IMR-90 (cell line): ENCODE results near the gene MCTP1. TPM values are rescaled to one million over a fixed set of nuclear protein-coding genes. Genes with fewer than 3 reads are reported as not detected.
"Not testable (repeated sequence)": the region's sequence is repeated elsewhere in the genome, so short reads cannot be mapped to it uniquely, and the experiment has no call there.

ENCODE experiments used
- ATAC-seq: fragments of 200-7000 bp; cut with Tn5 transposase; 2 replicates; pipeline ENCODE4 v1.9.1; 2020; ENCODE audit warnings: low read depth, mild to moderate bottlenecking, moderate library complexity
- BruUV-seq: library from RNA; stranded (reverse); fragments of 400-500 nt; replicated peaks from 2 replicates; lab custom pipeline; 2021; lab: Mats Ljungman, UMichigan
- CTCF ChIA-PET: fragments of 300-600 bp; formaldehyde crosslinking; extraction: SDS; loops from one replicate; lab custom pipeline; 2021; ENCODE audit warnings: antibody characterized with exemption; lab: Yijun Ruan, JAX
- POLR2A ChIA-PET: fragments of 300-600 bp; sonication (Branson Sonifier 250); formaldehyde crosslinking; loops from one replicate; lab custom pipeline; 2022; ENCODE audit warnings: antibody characterized with exemption; ENCODE audit not compliant: unreplicated experiment; lab: Charles Lee
- DNase-seq: peaks from one replicate; pipeline ENCODE4 v3.0.0; 2013
- H2AFZ ChIP-seq: replicated peaks from 2 replicates; pipeline ENCODE3; 2013; ENCODE audit warnings: low read length, mild to moderate bottlenecking; ENCODE audit not compliant: poor library complexity
- H2AK5ac ChIP-seq: 2 replicates; pipeline ENCODE4 v1.6.1; 2013; ENCODE audit warnings: low read depth, low read length, inconsistent platforms
- H2AK9ac ChIP-seq: replicated peaks from 2 replicates; pipeline ENCODE3; 2013; ENCODE audit warnings: mild to moderate bottlenecking, low read depth, low read length, moderate library complexity; ENCODE audit not compliant: poor library complexity
- H2BK120ac ChIP-seq: 2 replicates; pipeline ENCODE4 v1.6.1; 2013; ENCODE audit warnings: low read depth, low read length, inconsistent platforms
- H2BK15ac ChIP-seq: 3 replicates; pipeline ENCODE4 v1.6.1; 2013; ENCODE audit warnings: low read depth, low read length, inconsistent platforms
- H2BK20ac ChIP-seq: 2 replicates; pipeline ENCODE4 v1.6.1; 2013; ENCODE audit warnings: low read depth, mild to moderate bottlenecking, inconsistent platforms, low read length, moderate library complexity
- H2BK5ac ChIP-seq: 2 replicates; pipeline ENCODE4 v1.6.1; 2013; ENCODE audit warnings: mild to moderate bottlenecking, low read depth, low read length, inconsistent platforms; ENCODE audit not compliant: poor library complexity, severe bottlenecking
- H3K14ac ChIP-seq: replicated peaks from 2 replicates; pipeline ENCODE4 v1.6.1; 2013; ENCODE audit warnings: low read depth, low read length, inconsistent platforms
- H3K18ac ChIP-seq: 2 replicates; pipeline ENCODE4 v1.6.1; 2013; ENCODE audit warnings: low read depth, low read length, control low read depth
- H3K23ac ChIP-seq: 2 replicates; pipeline ENCODE4 v1.6.1; 2013; ENCODE audit warnings: low read depth, low read length, inconsistent platforms
- H3K27ac ChIP-seq: 2 replicates; pipeline ENCODE4 v1.5.1; 2013; ENCODE audit warnings: mild to moderate bottlenecking, control low read depth, low read length; ENCODE audit not compliant: insufficient read depth
- H3K27me3 ChIP-seq: 2 replicates; pipeline ENCODE4 v1.6.1; 2013; ENCODE audit warnings: low read length; ENCODE audit not compliant: control insufficient read depth, insufficient read depth
- H3K36me3 ChIP-seq: 2 replicates; pipeline ENCODE4 v1.6.1; 2013; ENCODE audit warnings: low read length, mixed read lengths; ENCODE audit not compliant: control insufficient read depth, insufficient read depth
- H3K4ac ChIP-seq: 2 replicates; pipeline ENCODE4 v1.6.1; 2013; ENCODE audit warnings: low read depth, low read length, inconsistent platforms
- H3K4me1 ChIP-seq: 2 replicates; pipeline ENCODE4 v1.6.1; 2013; ENCODE audit warnings: low read length, mixed read lengths; ENCODE audit not compliant: control insufficient read depth, insufficient read depth
- H3K4me2 ChIP-seq: 2 replicates; pipeline ENCODE4 v1.6.1; 2013; ENCODE audit warnings: low read depth, mild to moderate bottlenecking, control low read depth, low read length, moderate library complexity
- H3K4me3 ChIP-seq: 2 replicates; pipeline ENCODE4 v1.5.1; 2013; ENCODE audit warnings: low read depth, mild to moderate bottlenecking, control low read depth, low read length, moderate library complexity; ENCODE audit not compliant: insufficient read depth
- H3K56ac ChIP-seq: 2 replicates; pipeline ENCODE4 v1.6.1; 2013; ENCODE audit warnings: low read length, inconsistent platforms; ENCODE audit not compliant: insufficient read depth; ENCODE audit errors: extremely low read depth
- H3K79me1 ChIP-seq, 2 experiments: 2 replicates each; pipeline ENCODE4 v1.6.1; 2013; ENCODE audit warnings: low read length in 2 of 2, inconsistent platforms in 1 of 2, low read depth in 1 of 2
- H3K9ac ChIP-seq: 2 replicates; pipeline ENCODE4 v1.6.1; 2013; ENCODE audit warnings: low read depth, low read length, control low read depth
- H3K9me1 ChIP-seq: 2 replicates; pipeline ENCODE4 v1.6.1; 2013; ENCODE audit warnings: low read length, inconsistent platforms; ENCODE audit not compliant: insufficient read depth
- H3K9me3 ChIP-seq: 2 replicates; pipeline ENCODE4 v1.6.1; 2013; ENCODE audit warnings: low read length; ENCODE audit not compliant: control insufficient read depth, insufficient read depth
- H4K20me1 ChIP-seq: 2 replicates; pipeline ENCODE4 v1.6.1; 2013; ENCODE audit warnings: low read length, inconsistent platforms; ENCODE audit not compliant: insufficient read depth
- H4K5ac ChIP-seq: 2 replicates; pipeline ENCODE4 v1.6.1; 2013; ENCODE audit warnings: mild to moderate bottlenecking, low read depth, low read length, control low read depth
- H4K8ac ChIP-seq, 2 experiments: 2 replicates each; pipeline ENCODE4 v1.6.1; 2013; ENCODE audit warnings: low read depth in 2 of 2, low read length in 2 of 2, control low read depth in 1 of 2, inconsistent platforms in 1 of 2
- H4K91ac ChIP-seq: 2 replicates; pipeline ENCODE4 v1.6.1; 2013; ENCODE audit warnings: low read depth, low read length, inconsistent platforms; ENCODE audit not compliant: insufficient read depth
- CEBPB ChIP-seq: IDR thresholded peaks from 2 replicates; pipeline ENCODE4 v1.6.1; 2012; ENCODE audit warnings: low read depth, low read length, improper control_type of control experiment
- CHD1 ChIP-seq: IDR thresholded peaks from 2 replicates; pipeline ENCODE4 v1.6.1; 2012; ENCODE audit warnings: low read depth, low read length, improper control_type of control experiment
- MAFK ChIP-seq: IDR thresholded peaks from 2 replicates; pipeline ENCODE4 v1.6.1; 2012; ENCODE audit warnings: low read depth, low read length, improper control_type of control experiment
- MXI1 ChIP-seq: IDR thresholded peaks from 2 replicates; pipeline ENCODE4 v1.6.1; 2012; ENCODE audit warnings: low read depth, mild to moderate bottlenecking, low read length, moderate library complexity, borderline replicate concordance
- WGBS, 2 experiments: methylation state at CpG; one replicate each; pipeline versions ENCODE4 v1.1.5 to v1.1.7; 2013; ENCODE audit warnings: missing lambda C conversion rate in 2 of 2; ENCODE audit not compliant: insufficient read length in 1 of 2; ENCODE audit errors: extremely low coverage in 2 of 2; 5-methylcytosine and 5-hydroxymethylcytosine counted together
- dilution Hi-C: fragments of 300-500 bp; cut with HindIII; formaldehyde crosslinking; loops from one replicate; pipeline ENCODE4 v1.14.3; 2018; ENCODE audit warnings: low sequenced_read_pairs; ENCODE audit not compliant: unreplicated experiment
- in situ Hi-C: fragments of 300-500 bp; cut with MboI; formaldehyde crosslinking; loops from 3 replicates; pipeline ENCODE4 v1.14.3; 2019; ENCODE audit warnings: low sequenced_read_pairs, inconsistent platforms, mixed read lengths
- intact Hi-C: fragments of 100-400 bp; cut with micrococcal nuclease; formaldehyde crosslinking; loops from 2 replicates; pipeline ENCODE4 v1.10.0; 2022
- polyA plus RNA-seq, 3 experiments: library from polyadenylated mRNA; depleted of rRNA; stranded (reverse); fragments of >200 nt; gene quantifications; 2 replicates each; pipeline ENCODE4 v1.2.3, GENCODE V29; 2012; ENCODE audit warnings: low replicate concordance in 1 of 3
- total RNA-seq: library from RNA; depleted of rRNA; stranded (reverse); fragments of >200 nt; gene quantifications from 2 replicates; pipeline ENCODE4 v1.2.3, GENCODE V29; 2012

The MCTP1 gene
- total and polyA plus RNA-seq, 2 of the 4 experiments (the other 2 are of a cell fraction) = 0.21 TPM; not detected in 1

- no peaks in the 10 kb centered on the region for H3K9me3 ChIP-seq
- no peak overlapping the region for H3K23ac ChIP-seq
- ChIA-PET POLR2A (no interaction called here), CTCF (no interaction called here)
- no peak overlapping the region for H3K4me2 ChIP-seq
- in situ Hi-C loops = no loop called here
- H2AK5ac ChIP-seq = no peak overlapping the region
- H2AFZ ChIP-seq = no peak overlapping the region
- H3K4me1 ChIP-seq = no peaks in the 10 kb centered on the region
- no peak for ATAC-seq
- H3K18ac ChIP-seq = no peak overlapping the region
- H3K27ac ChIP-seq = no peak overlapping the region
- DNase-seq = no peak
- H4K91ac ChIP-seq = no peak overlapping the region
- dilution Hi-C loops = no loop called here
- H2BK5ac ChIP-seq = no peak overlapping the region
- H2BK20ac ChIP-seq = no peak overlapping the region
- no peaks in the 10 kb centered on the region for H3K36me3 ChIP-seq
- no CpG with 5 or more reads among the region's 4 CpGs for WGBS, 2 experiments
- H4K20me1 ChIP-seq = no peaks in the 10 kb centered on the region
- no peak for TF ChIP-seq MXI1
- no peak for TF ChIP-seq CHD1
- no peak for TF ChIP-seq CEBPB
- no peak for TF ChIP-seq MAFK
- no peak overlapping the region for H4K8ac ChIP-seq
- no peak overlapping the region for H2BK15ac ChIP-seq
- no peaks in the 10 kb centered on the region for H3K27me3 ChIP-seq
- no peak overlapping the region for H3K4ac ChIP-seq
- no peaks in the 10 kb centered on the region for H3K9me1 ChIP-seq
- intact Hi-C loops = no loop called here
- H3K56ac ChIP-seq = no peak overlapping the region
- BruUV-seq = no TSS peak
- no peak overlapping the region for H3K4me3 ChIP-seq
- H3K9ac ChIP-seq = no peak overlapping the region
- no peak overlapping the region for H4K5ac ChIP-seq
- no peak overlapping the region for H2AK9ac ChIP-seq
- no peak overlapping the region for H2BK120ac ChIP-seq
- no peaks in the 10 kb centered on the region for H3K79me1 ChIP-seq
- no peak overlapping the region for H3K14ac ChIP-seq
Observed at GRCh38 chr5:95216136-95216955, 68.5 kb downstream of the MCTP1 start.

GRCh38 chr5:95207811-95208210, 77.1 kb downstream of the MCTP1 start:
- H3K4me1 ChIP-seq, H3K4me2 ChIP-seq, H4K20me1 ChIP-seq, H3K4ac ChIP-seq, H3K4me3 ChIP-seq, ATAC-seq, H3K27ac ChIP-seq, H3K9ac ChIP-seq, H2BK20ac ChIP-seq, H4K8ac ChIP-seq, H3K23ac ChIP-seq, H2AK9ac ChIP-seq, in situ Hi-C loops, H2AK5ac ChIP-seq, POLR2A ChIA-PET, H3K36me3 ChIP-seq, dilution Hi-C loops, DNase-seq, H3K9me1 ChIP-seq, H2AFZ ChIP-seq, H2BK120ac ChIP-seq, H3K14ac ChIP-seq, BruUV-seq, H4K5ac ChIP-seq, intact Hi-C loops, H2BK15ac ChIP-seq, H3K79me1 ChIP-seq, H3K27me3 ChIP-seq, H3K56ac ChIP-seq, H3K9me3 ChIP-seq, CTCF ChIA-PET, H3K18ac ChIP-seq, H2BK5ac ChIP-seq, H4K91ac ChIP-seq: not testable (repeated sequence)
- WGBS, 2 experiments = no CpG with 5 or more reads among the region's 5 CpGs
